A549 (cell line): ENCODE results near the gene DKC1. TPM values are rescaled to one million over a fixed set of nuclear protein-coding genes. Genes with fewer than 3 reads are reported as not detected.

Source experiments
- ATAC-seq, 2 experiments: fragments of 200-7000 bp in 1 of 2; fragments of >200 bp in 1 of 2; cut with Nextera tagmentation in 1 of 2; cut with Tn5 transposase in 1 of 2; 3 replicates each; pipeline versions ENCODE4 v1.8.0 to v1.9.1; 2018 to 2020; ENCODE audit warnings: mild to moderate bottlenecking in 1 of 2, moderate library complexity in 1 of 2
- CTCF ChIA-PET: fragments of 300-600 bp; sonication (Branson Sonifier 250); formaldehyde crosslinking; extraction: SDS; loops from one replicate; lab custom pipeline; 2021; ENCODE audit warnings: antibody characterized with exemption, inconsistent platforms; lab: Yijun Ruan, JAX
- POLR2A ChIA-PET: fragments of 350-600 bp; formaldehyde crosslinking; extraction: SDS; loops from one replicate; lab custom pipeline; 2021; ENCODE audit warnings: antibody characterized with exemption, inconsistent platforms; lab: Yijun Ruan, JAX
- DNase-seq, 2 experiments: peaks; one replicate each; pipeline versions ENCODE4 v3.0.0 to v3.0.0-alpha.2; 2011 to 2016; ENCODE audit warnings: low read depth in 1 of 2, low spot score in 1 of 2
- FAIRE-seq: peaks from 2 replicates; lab custom pipeline; 2011; peaks lifted over from hg19 to GRCh38; lab: Jason Lieb, UNC
- H3K27ac ChIP-seq, 2 experiments: fragments of >200 bp; sonication (Bioruptor Twin); formaldehyde crosslinking; 3 replicates each; pipeline ENCODE4 v1.5.1; 2016 to 2017
- H3K4me1 ChIP-seq: fragments of >200 bp; sonication (Bioruptor Twin); formaldehyde crosslinking; 3 replicates; pipeline ENCODE4 v1.6.1; 2016
- H3K4me2 ChIP-seq: fragments of >200 bp; sonication (Bioruptor Twin); formaldehyde crosslinking; 3 replicates; pipeline ENCODE4 v1.6.1; 2016
- H3K4me3 ChIP-seq: fragments of >200 bp; sonication (Bioruptor Twin); formaldehyde crosslinking; 3 replicates; pipeline ENCODE4 v1.5.1; 2016
- H3K9me3 ChIP-seq: fragments of >200 bp; sonication (Bioruptor Twin); formaldehyde crosslinking; 3 replicates; pipeline ENCODE4 v1.6.1; 2016
- BCL3 ChIP-seq: fragments of >200 bp; sonication (Bioruptor Twin); formaldehyde crosslinking; IDR thresholded peaks from 3 replicates; pipeline ENCODE4 v1.6.1; 2016
- BHLHE40 ChIP-seq: IDR thresholded peaks from 2 replicates; pipeline ENCODE4 v1.6.1; 2012; ENCODE audit warnings: low read depth, low read length, inconsistent platforms
- CBX8 ChIP-seq: fragments of 200-600 bp; sonication (generic); IDR thresholded peaks from 2 replicates; pipeline ENCODE4 v1.6.1; 2016
- CEBPB ChIP-seq, 2 experiments: fragments of >200 bp in 1 of 2; sonication (Bioruptor Twin) in 1 of 2; formaldehyde crosslinking in 1 of 2; IDR thresholded peaks; 2 replicates each; pipeline ENCODE4 v1.6.1; 2012 to 2016
- CHD2 ChIP-seq: fragments of 150-350 bp; IDR thresholded peaks from 2 replicates; pipeline ENCODE4 v1.6.1; 2014; ENCODE audit warnings: low read length; ENCODE audit not compliant: partially characterized antibody
- E2F6 ChIP-seq: IDR thresholded peaks from 2 replicates; pipeline ENCODE4 v1.6.1; 2012; ENCODE audit warnings: low read depth, borderline replicate concordance
- EHMT2 ChIP-seq: fragments of 200-600 bp; sonication (generic); IDR thresholded peaks from 2 replicates; pipeline ENCODE4 v1.6.1; 2016; ENCODE audit warnings: antibody characterized with exemption, low read depth, mild to moderate bottlenecking, moderate library complexity
- FOXS1 ChIP-seq: fragments of 250-450 bp; sonication (Bioruptor Pico); IDR thresholded peaks from 2 replicates; pipeline ENCODE4 v1.5.0; 2020; ENCODE audit warnings: mild to moderate bottlenecking, moderate library complexity
- GATA3 ChIP-seq: IDR thresholded peaks from 2 replicates; pipeline ENCODE4 v1.6.1; 2012; ENCODE audit warnings: borderline replicate concordance
- HDAC2 ChIP-seq: fragments of 200-600 bp; sonication (generic); IDR thresholded peaks from 2 replicates; pipeline ENCODE4 v1.6.1; 2016
- HES2 ChIP-seq: fragments of >200 bp; sonication (Bioruptor Twin); formaldehyde crosslinking; IDR thresholded peaks from 2 replicates; pipeline ENCODE4 v1.6.1; 2016
- HEYL ChIP-seq: fragments of 250-450 bp; sonication (Bioruptor Pico); IDR thresholded peaks from 2 replicates; pipeline ENCODE4 v1.8.0; 2021; ENCODE audit warnings: mild to moderate bottlenecking, moderate library complexity
- HOXB13 ChIP-seq: fragments of 250-450 bp; sonication (Bioruptor Pico); IDR thresholded peaks from 2 replicates; pipeline ENCODE4 v1.5.0; 2020; ENCODE audit warnings: low read depth, mild to moderate bottlenecking, moderate library complexity
- JUN ChIP-seq, 2 experiments: fragments of >200 bp; sonication (Bioruptor Twin); formaldehyde crosslinking; IDR thresholded peaks; 2 replicates in 1 of 2; 3 replicates in 1 of 2; pipeline ENCODE4 v1.6.1; 2016 to 2017
- JUNB ChIP-seq: fragments of >200 bp; sonication (Bioruptor Twin); formaldehyde crosslinking; IDR thresholded peaks from 2 replicates; pipeline ENCODE4 v1.6.1; 2016
- KDM1A ChIP-seq: fragments of 200-600 bp; sonication (generic); IDR thresholded peaks from 2 replicates; pipeline ENCODE4 v1.6.1; 2016; ENCODE audit warnings: low read depth, mild to moderate bottlenecking
- MAZ ChIP-seq: fragments of 150-350 bp; IDR thresholded peaks from 2 replicates; pipeline ENCODE4 v1.6.1; 2014; ENCODE audit warnings: antibody characterized with exemption, low read depth, low read length, borderline replicate concordance
- MYC ChIP-seq: IDR thresholded peaks from 2 replicates; pipeline ENCODE4 v1.6.1; 2012; ENCODE audit warnings: mild to moderate bottlenecking, inconsistent platforms, low read length, improper control_type of control experiment, borderline replicate concordance
- NFE2L2 ChIP-seq: fragments of 150-350 bp; conservative IDR thresholded peaks from 2 replicates; pipeline ENCODE4 v1.6.1; 2014; ENCODE audit warnings: low read length
- NR3C1 ChIP-seq: fragments of >200 bp; sonication (Bioruptor Twin); formaldehyde crosslinking; IDR thresholded peaks from 3 replicates; pipeline ENCODE4 v1.6.1; 2017
- PBX3 ChIP-seq: IDR thresholded peaks from 2 replicates; pipeline ENCODE4 v1.6.1; 2012
- POLR2A ChIP-seq: IDR thresholded peaks from 2 replicates; pipeline ENCODE4 v1.6.1; 2012; ENCODE audit warnings: mild to moderate bottlenecking, low read length
- POLR2AphosphoS2 ChIP-seq: conservative IDR thresholded peaks from 2 replicates; pipeline ENCODE4 v1.6.1; 2012; ENCODE audit warnings: low read length, improper control_type of control experiment, inconsistent platforms
- RARB ChIP-seq: fragments of 250-450 bp; sonication (Bioruptor Pico); IDR thresholded peaks from 2 replicates; pipeline ENCODE4 v1.8.0; 2021; ENCODE audit warnings: mild to moderate bottlenecking, moderate library complexity
- RCOR1 ChIP-seq: fragments of 150-350 bp; IDR thresholded peaks from 2 replicates; pipeline ENCODE4 v1.6.1; 2014; ENCODE audit warnings: antibody characterized with exemption, low read length, low read depth
- REST ChIP-seq: fragments of 200-600 bp; sonication (generic); IDR thresholded peaks from 2 replicates; pipeline ENCODE4 v1.6.1; 2016; ENCODE audit warnings: antibody characterized with exemption, mild to moderate bottlenecking, moderate library complexity
- RNF2 ChIP-seq: fragments of 200-600 bp; sonication (generic); IDR thresholded peaks from 2 replicates; pipeline ENCODE4 v1.6.1; 2016; ENCODE audit warnings: low read depth, mild to moderate bottlenecking, antibody characterized with exemption, moderate library complexity, borderline replicate concordance
- SMC3 ChIP-seq: fragments of >200 bp; sonication (Bioruptor Twin); formaldehyde crosslinking; IDR thresholded peaks from 3 replicates; pipeline ENCODE4 v1.6.1; 2018; ENCODE audit warnings: inconsistent platforms
- TFCP2L1 ChIP-seq: fragments of 250-450 bp; sonication (Bioruptor Pico); IDR thresholded peaks from 2 replicates; pipeline ENCODE4 v1.5.0; 2021; ENCODE audit warnings: mild to moderate bottlenecking
- TP53 ChIP-seq: fragments of 250-450 bp; sonication (Bioruptor Pico); IDR thresholded peaks from 2 replicates; pipeline ENCODE4 v1.5.0; 2021; ENCODE audit warnings: mild to moderate bottlenecking, moderate library complexity
- USF2 ChIP-seq: fragments of 450-650 bp; IDR thresholded peaks from 2 replicates; pipeline ENCODE4 v1.6.1; 2014; ENCODE audit warnings: antibody characterized with exemption
- ZFP36 ChIP-seq: fragments of 450-650 bp; IDR thresholded peaks from 2 replicates; pipeline ENCODE4 v1.6.1; 2014; ENCODE audit warnings: borderline replicate concordance; ENCODE audit not compliant: partially characterized antibody
- ZNF302 ChIP-seq: fragments of 250-450 bp; sonication (Bioruptor Pico); IDR thresholded peaks from 2 replicates; pipeline ENCODE4 v1.9.0; 2021; ENCODE audit warnings: inconsistent platforms, mild to moderate bottlenecking, moderate library complexity
- ZSCAN20 ChIP-seq: fragments of 250-450 bp; sonication (Bioruptor Pico); IDR thresholded peaks from 2 replicates; pipeline ENCODE4 v1.8.0; 2022; ENCODE audit warnings: mild to moderate bottlenecking, moderate library complexity
- WGBS: methylation state at CpG from one replicate; pipeline ENCODE4 v1.1.6; 2017; ENCODE audit errors: missing lambda C conversion rate; 5-methylcytosine and 5-hydroxymethylcytosine counted together
- polyA minus RNA-seq: library from RNA; depleted of rRNA, polyadenylated mRNA; stranded (reverse); fragments of >200 nt; gene quantifications from 2 replicates; pipeline ENCODE4 v1.2.3, GENCODE V29; 2011; rRNA and poly(A)+ RNA removed
- polyA plus RNA-seq, 4 experiments: library from polyadenylated mRNA; depleted of rRNA in 3 of 4; stranded (reverse); fragments of >200 nt; fragmentation: RNase III in 1 of 4; extraction: RNeasy Plus Mini Kit Qiagen cat#74134 plus additional on column Dnase treatment in 1 of 4; gene quantifications; 2 replicates in 3 of 4; 3 replicates in 1 of 4; pipeline ENCODE4 v1.2.3, GENCODE V29; 2011 to 2017

Gene DKC1
- polyA plus RNA-seq (2011; rRNA removed) = 137 and 209 TPM in 2 replicates
- polyA plus RNA-seq (2012; cell fraction: cytosol; rRNA removed) = 88.4 and 101 TPM in 2 replicates
- 65.4 and 111 TPM in 2 replicates for polyA plus RNA-seq (2012; cell fraction: nucleus; rRNA removed)
- 165 to 190 TPM (median 166 TPM) in 3 replicates for polyA plus RNA-seq (2017; fragmentation: RNase III; extraction: RNeasy Plus Mini Kit Qiagen cat#74134 plus additional on column Dnase treatment)
- polyA minus RNA-seq = 113 and 122 TPM in 2 replicates

GRCh38 chrX:154762537-154763296, at the start of gene DKC1:
Gene DKC1 (plus strand): TSS chrX:154762864. CDS start chrX:154762966, 102 bp downstream.
- ChIA-PET POLR2A (interaction anchor here (0.6 to 2.0 kb wide), 8 partner anchors 12 to 206 kb away, joined by 3 to 8 read pairs (median 4); partner anchors contain the start of genes GAB3 and MPP1), CTCF (interaction anchor here (0.6 to 2.4 kb wide), 4 partner anchors 9 to 227 kb away, joined by 3 to 13 read pairs (median 4); partner anchors contain the start of gene GAB3)
- Histone ChIP-seq H3K4me3 (peak within 1 kb of the TSS; percentile 97), H3K4me2 (peak within 1 kb of the TSS; percentile 89), H3K9me3 (no peaks in the 10 kb centered on the region), H3K4me1 (peaks cover 16% of the 10 kb centered on the region), H3K27ac (peak within 1 kb of the TSS; percentile 97 to 98)
- DNase-seq = peak; percentile 80 to 97
- ATAC-seq = peak; percentile 88 to 95
- peak; percentile 98 for FAIRE-seq
- WGBS = 1% methylated on average over 11 of the region's 84 CpGs
- TF ChIP-seq ZFP36 (no peak), CBX8 (no peak), HDAC2 (no peak), RNF2 (no peak), JUNB (no peak), RCOR1 (no peak), POLR2AphosphoS2 (no peak), RARB (CRISPR knock-in tag) (no peak), TP53 (no peak), TFCP2L1 (CRISPR knock-in tag) (peak; percentile 64; the same call in 1 of the 2 replicates), BCL3 (0 out of 3 replicates have a peak, but pooled peaks have one; percentile 7), GATA3 (no peak), MYC (peak; percentile 86), NR3C1 (no peak), POLR2A (peak; percentile 83), CEBPB (IDR thresholded peaks at IDR 0.05) (peak; percentile 23 to 82; a peak in 3 of 4 replicates), HES2 (no peak), ZSCAN20 (CRISPR knock-in tag) (no peak), HOXB13 (CRISPR knock-in tag) (no peak), CHD2 (no peak), ZNF302 (CRISPR knock-in tag) (no peak), JUN (IDR thresholded peaks at IDR 0.05) (peak in 1 of 2 experiments; percentile 85; a peak in 3 of 5 replicates), MAZ (no peak), PBX3 (no peak), KDM1A (no peak), HEYL (CRISPR knock-in tag) (no peak), SMC3 (no peak), USF2 (no peak), E2F6 (peak; percentile 90), EHMT2 (no peak), BHLHE40 (0 out of 2 replicates have a peak, but pooled peaks have one; percentile 18), NFE2L2 (no peak), FOXS1 (no peak), REST (no peak)
